GM12892 (cell line): ENCODE measurements around the gene FZD7.

Experiments
- DNase-seq: peaks from one replicate; pipeline ENCODE4 v3.0.0; 2011; ENCODE audit not compliant: insufficient read length
- FAIRE-seq: peaks from 2 replicates; lab custom pipeline; 2011; peaks lifted over from hg19 to GRCh38; lab: Jason Lieb, UNC
- POLR2A ChIP-seq: IDR thresholded peaks from 2 replicates; pipeline ENCODE4 v1.6.1; 2011; ENCODE audit warnings: low read depth, low read length, control low read depth
- POLR2AphosphoS5 ChIP-seq: IDR thresholded peaks from 2 replicates; pipeline ENCODE4 v1.6.1; 2011; ENCODE audit warnings: low read depth, low read length, control low read depth
- TAF1 ChIP-seq: IDR thresholded peaks from 2 replicates; pipeline ENCODE4 v1.6.1; 2011; ENCODE audit warnings: low read depth, mild to moderate bottlenecking, control low read depth, low read length, borderline replicate concordance

FZD7 gene

DNA sequence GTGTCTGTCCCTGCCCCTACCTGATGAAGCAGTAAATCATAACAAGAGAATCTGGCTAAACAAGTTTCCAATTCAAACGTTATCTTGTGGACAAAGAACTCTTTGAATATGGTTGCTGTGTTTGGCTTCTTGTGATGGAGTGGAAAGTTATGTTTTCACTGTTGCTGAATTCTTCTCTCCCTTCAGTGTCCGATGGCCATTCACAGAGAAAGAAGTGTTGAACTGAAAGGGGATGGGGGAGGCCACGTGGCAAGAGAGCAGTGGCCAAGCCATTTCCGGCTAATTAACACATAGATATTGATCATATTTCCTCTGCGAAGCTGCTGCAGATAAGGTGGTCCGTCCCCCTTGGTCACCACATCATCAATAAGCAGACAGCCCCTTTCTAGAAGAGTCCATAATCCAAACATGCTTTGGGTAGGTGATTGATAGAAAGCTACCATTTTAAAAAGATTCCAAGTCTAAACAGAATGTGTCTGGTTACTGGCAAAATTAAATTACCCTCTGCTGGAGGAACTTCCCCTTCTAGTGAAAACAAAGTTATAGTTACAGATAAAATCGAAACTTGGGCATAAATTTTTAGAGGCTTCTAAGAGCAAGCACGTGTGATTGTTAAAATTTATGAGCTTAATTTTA lies 36.9 kb upstream of the FZD7 start:
- no peak for TF ChIP-seq POLR2AphosphoS5
- no peak for TF ChIP-seq TAF1
- TF ChIP-seq POLR2A = no peak
- no peak for DNase-seq
- FAIRE-seq = no peak

GRCh38 chr2:201999279-201999678 lies 34.4 kb upstream of the FZD7 start:
- FAIRE-seq = no peak
- no peak for DNase-seq
- TF ChIP-seq POLR2A = no peak
- TF ChIP-seq TAF1 = no peak

- DNase-seq = no peak
- TF ChIP-seq POLR2A (no peak), TAF1 (no peak), POLR2AphosphoS5 (no peak)
- no peak for FAIRE-seq
Measured at GRCh38 chr2:202001826-202002225, 31.8 kb upstream of the FZD7 start.

DNA sequence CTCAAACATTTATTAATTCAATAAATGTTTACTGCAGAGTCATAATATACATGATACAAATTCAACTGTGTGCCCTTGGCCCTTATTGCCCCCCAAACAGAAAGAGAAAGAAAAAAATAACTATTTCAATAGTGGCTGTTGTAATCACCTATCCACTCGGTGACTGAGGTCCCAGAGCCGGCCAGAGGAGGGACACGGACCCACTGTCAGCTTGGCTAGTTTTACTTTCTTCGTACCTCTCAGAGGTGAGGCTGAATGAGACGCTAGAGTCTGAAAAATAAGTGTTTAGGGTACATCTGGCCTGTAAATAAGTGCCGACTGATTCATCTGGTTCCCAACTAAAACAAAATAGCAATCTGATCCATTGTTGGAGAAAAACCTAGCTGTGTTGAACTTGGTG lies 31.3 kb upstream of the FZD7 start:
- FAIRE-seq (no peak), DNase-seq (no peak)
- TF ChIP-seq POLR2A (no peak), TAF1 (no peak), POLR2AphosphoS5 (no peak)

DNA sequence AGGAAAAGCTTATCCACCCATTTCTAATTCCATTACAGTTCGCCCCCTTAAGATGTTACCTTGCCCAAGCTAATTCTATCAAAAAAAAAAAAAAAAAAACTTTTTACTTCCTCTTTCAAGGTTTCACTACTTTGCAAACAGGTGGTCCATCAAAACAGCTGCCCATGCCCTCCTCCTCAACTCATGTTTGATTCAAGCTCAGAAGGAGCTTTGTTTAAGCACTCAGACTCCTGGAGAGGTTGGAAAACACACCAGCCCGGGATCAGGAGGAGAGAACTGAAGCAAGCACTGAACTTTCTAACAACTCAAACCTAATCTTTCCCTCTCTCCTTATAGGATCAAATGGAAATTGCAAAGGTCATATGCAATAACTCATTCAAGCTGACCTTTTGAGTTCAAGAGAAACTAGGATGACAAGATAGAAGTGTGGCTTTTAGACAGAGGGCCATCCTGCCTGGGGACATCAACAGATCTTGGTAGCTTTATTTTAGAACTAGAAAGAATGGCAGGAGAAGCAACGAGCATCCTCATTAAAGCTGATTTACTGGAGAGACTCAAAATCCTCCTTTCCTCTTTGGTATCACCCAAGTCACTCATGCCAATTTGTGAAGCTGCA lies 28.3 kb upstream of the FZD7 start:
- DNase-seq (no peak), FAIRE-seq (no peak)
- TF ChIP-seq TAF1 (no peak), POLR2A (no peak), POLR2AphosphoS5 (no peak)

DNA sequence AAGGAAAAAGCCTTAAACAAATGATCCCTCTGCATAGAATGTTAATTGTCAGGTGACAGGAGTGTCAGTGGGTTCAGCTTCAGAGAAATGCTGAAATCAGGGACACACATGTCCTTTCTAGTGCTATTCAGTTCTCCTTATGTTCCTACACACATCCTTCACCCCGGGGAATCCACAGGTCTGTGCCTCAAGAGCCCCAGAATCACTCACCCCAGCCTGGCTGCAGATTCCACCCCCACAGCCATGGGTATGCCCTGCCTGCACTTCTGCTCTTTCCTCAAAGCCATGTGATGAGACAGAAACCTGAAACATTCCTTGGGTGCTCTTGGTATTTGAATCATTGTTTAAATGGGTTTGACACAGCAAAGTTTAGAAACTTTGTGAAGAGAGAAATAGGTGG lies 27.4 kb upstream of the FZD7 start:
- TF ChIP-seq POLR2AphosphoS5 (no peak), POLR2A (no peak), TAF1 (no peak)
- DNase-seq = no peak
- FAIRE-seq = no peak

GRCh38 chr2:202007015-202007982 lies 26.4 kb upstream of the FZD7 start:
- FAIRE-seq (no peak), DNase-seq (no peak)
- no peak for TF ChIP-seq TAF1
- no peak for TF ChIP-seq POLR2A
- TF ChIP-seq POLR2AphosphoS5 = no peak

- no peak for TF ChIP-seq POLR2A
- TF ChIP-seq TAF1 = no peak
- TF ChIP-seq POLR2AphosphoS5 = no peak
- DNase-seq = no peak
- no peak for FAIRE-seq
Measured at GRCh38 chr2:202007983-202008354, 25.7 kb upstream of the FZD7 start.

DNA sequence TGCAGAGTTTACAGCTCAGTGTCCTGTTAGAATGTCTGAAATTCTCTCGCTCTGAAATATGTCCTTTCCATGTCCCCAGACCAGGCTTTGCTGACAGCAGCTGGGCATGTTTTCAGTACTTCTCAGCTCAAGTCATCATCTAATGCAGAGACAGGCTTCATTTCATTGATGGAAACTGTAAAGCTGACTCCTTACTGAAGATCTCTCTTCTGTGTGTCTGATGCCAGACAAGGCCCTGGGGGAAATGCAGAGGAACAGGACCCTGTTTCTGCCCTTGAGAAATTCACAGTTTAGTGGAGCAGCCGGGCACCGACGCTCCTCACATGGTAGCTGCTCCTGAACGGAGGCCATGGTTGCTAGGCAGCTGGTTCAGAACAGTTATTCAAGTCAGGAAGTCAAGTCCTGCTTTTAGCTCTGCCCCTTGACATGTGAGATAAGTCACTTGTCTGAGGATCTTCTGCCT lies 24.6 kb upstream of the FZD7 start:
- TF ChIP-seq TAF1 (no peak), POLR2AphosphoS5 (no peak), POLR2A (no peak)
- no peak for DNase-seq
- FAIRE-seq = no peak

DNA sequence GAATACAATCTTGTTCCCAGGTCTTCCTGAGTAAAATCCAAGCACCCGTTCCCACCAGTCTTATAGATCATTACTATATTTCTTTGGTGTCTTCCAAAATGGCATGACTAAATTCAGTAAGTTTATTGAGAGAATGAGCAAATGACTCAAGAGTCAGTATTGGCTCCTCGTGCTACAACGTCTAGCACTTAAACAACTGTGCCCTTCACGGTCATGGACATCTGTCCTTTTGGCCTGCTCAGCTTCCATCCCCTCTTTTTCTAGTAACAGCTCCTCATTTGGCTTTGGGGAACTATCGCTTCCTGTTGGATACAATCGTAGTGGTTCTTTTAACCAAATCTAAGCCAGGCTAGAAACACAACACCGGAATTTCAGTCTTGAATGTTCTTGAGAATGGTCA lies 24.1 kb upstream of the FZD7 start:
- no peak for TF ChIP-seq TAF1
- FAIRE-seq (no peak), DNase-seq (no peak)

DNA sequence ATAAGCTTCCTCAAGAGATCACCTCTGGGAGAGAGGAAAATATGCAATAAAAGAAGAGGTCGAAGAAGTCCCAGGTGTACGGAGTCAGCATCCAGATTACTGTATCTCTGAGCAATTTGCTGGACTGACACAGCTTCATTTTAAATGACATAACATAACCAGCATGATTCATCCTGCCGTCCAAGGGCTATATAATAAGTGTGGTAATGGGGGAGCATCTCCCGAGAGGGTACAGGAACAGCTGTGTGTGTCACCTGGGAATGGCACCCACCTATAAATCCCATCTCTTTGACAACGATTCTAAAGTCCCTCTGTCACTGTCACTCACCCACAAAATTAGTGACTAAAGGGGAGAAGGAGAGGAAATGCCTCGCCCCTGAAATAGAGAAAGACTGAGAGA lies 19.3 kb upstream of the FZD7 start:
- DNase-seq = no peak
- no peak for TF ChIP-seq POLR2AphosphoS5
- no peak for TF ChIP-seq POLR2A
- FAIRE-seq = no peak

GRCh38 chr2:202014759-202015211 lies 18.9 kb upstream of the FZD7 start:
- FAIRE-seq (no peak), DNase-seq (no peak)
- TF ChIP-seq POLR2AphosphoS5 = no peak
- TF ChIP-seq TAF1 = no peak
- no peak for TF ChIP-seq POLR2A
